ENCODE data around the gene KBTBD4. TPM values are rescaled to one million over a fixed set of nuclear protein-coding genes. Genes with fewer than 3 reads are reported as not detected.

KBTBD4 gene
- total RNA-seq, 6 experiments from 2014 or later: 6.5 to 9.2 (median 7.3) TPM

- no peak for ATAC-seq
- Histone ChIP-seq H3K4me1 (no peaks in the 10 kb centered on the region), H3K4me3 (no peak overlapping the region), H3K9me3 (no peaks in the 10 kb centered on the region), H3K36me3 (peaks cover 0 to 60% (median 42%) of the 10 kb centered on the region in 4 donors), H3K27ac (no peak overlapping the region), H3K27me3 (no peaks in the 10 kb centered on the region)
- DNase-seq: no peak
- WGBS (ENCODE audit: insufficient coverage, low coverage, low lambda C conversion rate, missing lambda C conversion rate): 51% methylated on average over 3 of the region's 3 CpGs
- intact Hi-C loops (cut with DNase I): no loop called here
- TF ChIP-seq CTCF (IDR thresholded peaks at IDR 0.05): no peak
- TF ChIP-seq POLR2A (IDR thresholded peaks at IDR 0.05): no peak
Measured at GRCh38 chr11:47617417-47617809, 38.6 kb upstream of the KBTBD4 start.

DNA sequence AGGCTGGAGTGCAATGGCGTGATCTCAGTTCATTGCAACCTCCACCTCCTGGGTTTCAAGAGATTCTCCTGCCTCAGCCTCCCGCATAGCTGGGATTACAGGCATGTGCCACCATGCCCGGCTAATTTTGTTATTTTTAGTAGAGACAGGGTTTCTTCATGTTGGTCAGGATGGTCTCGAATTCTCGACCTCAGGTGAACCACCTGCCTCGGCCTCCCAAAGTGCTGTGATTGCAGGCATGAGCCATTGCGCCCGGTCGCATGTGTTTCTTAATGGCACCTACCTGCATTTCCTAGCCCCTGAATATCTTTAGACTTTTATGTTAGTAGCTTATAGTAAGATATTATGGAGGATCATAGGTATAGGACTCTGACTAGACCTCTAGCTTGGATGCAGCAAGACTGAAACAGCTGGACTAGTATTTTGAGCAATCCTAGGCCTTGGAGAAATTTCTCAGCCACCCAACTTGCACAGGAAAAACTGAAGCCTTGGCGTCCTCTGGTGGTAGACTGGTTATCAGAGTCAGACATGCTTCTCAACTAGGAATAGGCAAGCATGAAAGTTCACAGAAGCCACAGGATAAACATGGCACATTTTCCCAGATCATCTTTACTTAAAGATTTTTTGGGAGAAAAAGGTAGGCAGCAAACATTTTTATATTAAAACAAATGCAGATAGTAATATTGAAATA is 38.1 kb upstream of the KBTBD4 start:
- Histone ChIP-seq H3K27me3 (no peaks in the 10 kb centered on the region), H3K9me3 (no peaks in the 10 kb centered on the region), H3K4me1 (no peaks in the 10 kb centered on the region), H3K27ac (no peak overlapping the region), H3K4me3 (no peak overlapping the region), H3K36me3 (peaks cover 0 to 54% (median 38%) of the 10 kb centered on the region in 4 donors)
- WGBS (ENCODE audit: insufficient coverage, low coverage, low lambda C conversion rate, missing lambda C conversion rate): 80% methylated on average over 7 of the region's 10 CpGs
- TF ChIP-seq CTCF (IDR thresholded peaks at IDR 0.05) (peak; percentile 37 to 48 (median 38)), POLR2A (IDR thresholded peaks at IDR 0.05) (no peak)
- peak; percentile 35 to 58 (median 44) for ATAC-seq
- intact Hi-C loops (cut with DNase I): no loop called here
- DNase-seq: no peak

DNA sequence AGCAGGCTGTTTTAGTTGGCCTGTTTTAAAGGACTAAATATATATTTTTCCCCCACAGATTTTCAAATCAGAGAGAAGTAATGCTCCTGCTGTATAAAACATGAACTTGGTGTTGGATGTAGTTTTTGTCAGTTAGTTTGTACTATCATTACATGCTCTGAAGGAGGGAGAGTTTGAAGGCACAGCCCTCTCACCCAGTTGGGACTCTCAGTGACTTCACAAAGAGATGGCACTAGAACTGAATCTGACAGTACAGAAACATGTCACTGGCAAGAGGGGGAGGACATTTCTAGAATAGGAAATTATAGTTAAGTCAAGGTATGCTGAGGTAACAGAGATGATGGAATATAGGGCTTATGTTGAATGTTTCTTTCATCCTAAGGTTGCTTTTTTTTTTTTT is 36.5 kb upstream of the KBTBD4 start:
- H3K4me1 ChIP-seq: no peaks in the 10 kb centered on the region
- DNase-seq (no peak), ATAC-seq (peak in 1 of 4 donors; percentile 23)
- no peaks in the 10 kb centered on the region for H3K27me3 ChIP-seq
- H3K4me3 ChIP-seq: no peak overlapping the region
- intact Hi-C loops (cut with DNase I): no loop called here
- no peaks in the 10 kb centered on the region for H3K9me3 ChIP-seq
- TF ChIP-seq CTCF (IDR thresholded peaks at IDR 0.05) (no peak), POLR2A (IDR thresholded peaks at IDR 0.05) (no peak)
- no peak overlapping the region for H3K27ac ChIP-seq
- peaks cover 0 to 46% (median 24%) of the 10 kb centered on the region in 4 donors for H3K36me3 ChIP-seq

DNA sequence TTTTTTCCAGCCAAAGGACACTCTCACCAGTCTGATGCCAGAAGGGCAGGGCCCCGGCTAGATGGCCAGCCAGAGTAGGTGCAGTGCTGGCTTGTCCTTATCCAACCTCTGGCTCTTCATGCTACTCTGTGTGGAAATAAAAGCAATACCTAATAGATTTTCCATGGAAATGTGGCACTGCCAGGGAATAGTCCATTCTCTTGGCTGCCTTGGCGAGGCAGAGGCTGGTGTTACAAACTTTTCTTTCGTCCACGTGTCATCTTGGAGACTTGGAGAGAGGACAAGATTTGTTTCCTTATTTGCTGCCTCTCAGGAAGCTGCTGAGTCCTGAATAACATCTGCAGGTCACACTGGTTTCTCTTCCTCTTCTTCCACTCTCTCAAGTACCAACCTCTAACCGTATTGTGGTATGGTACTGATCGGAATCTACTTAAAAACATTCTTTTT is 32.6 kb upstream of the KBTBD4 start:
- Histone ChIP-seq H3K27ac (no peak overlapping the region), H3K4me1 (no peaks in the 10 kb centered on the region), H3K4me3 (no peak overlapping the region), H3K27me3 (no peaks in the 10 kb centered on the region), H3K36me3 (peaks cover 0 to 14% (median 2%) of the 10 kb centered on the region in 4 donors), H3K9me3 (no peaks in the 10 kb centered on the region)
- no peak for TF ChIP-seq POLR2A (IDR thresholded peaks at IDR 0.05)
- TF ChIP-seq CTCF (IDR thresholded peaks at IDR 0.05): no peak
- ATAC-seq (peak; percentile 16 to 70 (median 51)), DNase-seq (no peak)
- intact Hi-C loops (cut with DNase I): no loop called here
- WGBS (ENCODE audit: insufficient coverage, low coverage, low lambda C conversion rate, missing lambda C conversion rate): 61% methylated on average over 6 of the region's 6 CpGs

All from right lobe of liver (tissue), 6 donors.